CD4-positive, alpha-beta T cell treated with Interleukin-1 beta for 1 hour (primary cell): ENCODE results near the gene NDUFS1.
"Not testable (repeated sequence)": the region's sequence is repeated elsewhere in the genome, so short reads cannot be mapped to it uniquely, and the experiment has no call there.

Experiments used
- DNase-seq, 2 donors: peaks; one replicate each; pipeline ENCODE4 v3.0.0-alpha.2; 2020 to 2022

The NDUFS1 gene

GRCh38 chr2:206096876-206097275 is 62.4 kb downstream of the NDUFS1 start:
- no peak for DNase-seq

GRCh38 chr2:206095536-206096332 is 63.5 kb downstream of the NDUFS1 start:
- DNase-seq: no peak

GRCh38 chr2:206092297-206092696 is 66.9 kb downstream of the NDUFS1 start:
- no peak for DNase-seq

DNA sequence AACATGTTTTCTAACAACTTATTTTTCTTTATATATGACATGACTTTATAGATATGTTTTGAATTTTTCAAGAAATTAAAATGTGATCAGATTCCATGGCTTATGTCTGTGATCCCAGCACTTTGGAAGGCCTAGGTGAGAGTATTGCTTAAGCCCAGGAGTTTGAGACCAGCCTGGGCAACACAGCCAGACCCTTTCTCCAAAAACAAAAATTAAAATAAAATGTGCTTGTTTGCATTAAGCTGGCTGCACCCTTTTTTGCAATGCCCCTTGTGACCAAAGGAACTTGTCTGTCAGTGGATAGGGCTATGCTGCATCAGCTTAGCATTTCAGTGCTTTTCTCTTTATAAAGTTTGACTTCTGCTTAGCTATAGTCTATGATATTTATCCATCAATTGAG is 71.0 kb downstream of the NDUFS1 start:
- DNase-seq: no peak

- DNase-seq: no peak
These were observed 72.4 kb downstream of the NDUFS1 start for GRCh38 chr2:206086716-206087350.

GRCh38 chr2:206085742-206086445 is 73.3 kb downstream of the NDUFS1 start, which contains the start of gene INO80D:
Gene INO80D (minus strand): TSS chr2:206086174. CDS start chr2:206063016, 23,158 bp downstream.
- peak; percentile 87 to 88 for DNase-seq

DNA sequence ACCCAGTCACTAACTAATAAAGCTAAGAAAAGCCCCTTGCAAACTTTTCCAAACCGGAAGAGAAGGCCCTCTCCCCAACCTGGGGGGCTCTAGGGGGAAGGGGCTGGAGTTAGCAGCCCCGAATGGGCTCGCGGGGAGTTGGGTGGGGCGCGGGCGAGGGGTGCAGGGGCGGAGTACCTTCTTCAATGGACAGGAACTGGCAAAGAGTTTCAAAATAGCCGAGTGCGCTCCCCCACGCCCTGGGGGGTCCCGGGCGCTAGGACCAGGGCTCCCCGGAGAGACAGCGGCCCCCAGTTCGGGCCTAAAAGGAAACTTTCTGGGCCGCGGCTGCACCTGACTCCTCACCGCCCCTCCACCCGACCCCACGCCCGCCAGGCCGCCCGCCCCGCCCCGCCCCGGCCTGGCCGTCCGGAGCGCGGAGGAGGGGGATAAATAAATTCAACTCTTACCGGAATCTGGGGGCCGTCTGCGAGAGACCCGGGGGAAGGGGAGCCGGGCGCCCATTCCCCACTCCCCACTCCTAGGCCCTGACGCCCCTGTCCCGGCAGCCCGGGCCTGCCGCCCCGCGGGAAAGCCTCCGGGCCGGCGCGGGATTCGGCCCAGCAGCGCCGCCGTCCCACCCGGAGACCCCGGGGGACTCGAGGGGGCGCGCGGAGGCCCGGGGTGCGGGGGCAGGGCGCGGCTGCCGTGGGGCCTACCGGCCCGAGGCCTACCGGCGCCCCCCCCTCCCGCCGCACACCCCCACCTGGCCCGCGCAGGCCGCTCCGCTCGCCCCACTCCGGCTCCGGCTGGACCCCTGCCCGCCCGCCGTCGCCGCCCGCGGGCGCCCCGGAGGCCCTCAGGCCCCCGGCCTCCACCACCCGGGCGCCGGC is 74.1 kb downstream of the NDUFS1 start:
- DNase-seq: peak; percentile 41 to 54

- peak; percentile 4 to 27 for DNase-seq
These were observed 74.8 kb downstream of the NDUFS1 start for GRCh38 chr2:206084439-206084869.

DNA sequence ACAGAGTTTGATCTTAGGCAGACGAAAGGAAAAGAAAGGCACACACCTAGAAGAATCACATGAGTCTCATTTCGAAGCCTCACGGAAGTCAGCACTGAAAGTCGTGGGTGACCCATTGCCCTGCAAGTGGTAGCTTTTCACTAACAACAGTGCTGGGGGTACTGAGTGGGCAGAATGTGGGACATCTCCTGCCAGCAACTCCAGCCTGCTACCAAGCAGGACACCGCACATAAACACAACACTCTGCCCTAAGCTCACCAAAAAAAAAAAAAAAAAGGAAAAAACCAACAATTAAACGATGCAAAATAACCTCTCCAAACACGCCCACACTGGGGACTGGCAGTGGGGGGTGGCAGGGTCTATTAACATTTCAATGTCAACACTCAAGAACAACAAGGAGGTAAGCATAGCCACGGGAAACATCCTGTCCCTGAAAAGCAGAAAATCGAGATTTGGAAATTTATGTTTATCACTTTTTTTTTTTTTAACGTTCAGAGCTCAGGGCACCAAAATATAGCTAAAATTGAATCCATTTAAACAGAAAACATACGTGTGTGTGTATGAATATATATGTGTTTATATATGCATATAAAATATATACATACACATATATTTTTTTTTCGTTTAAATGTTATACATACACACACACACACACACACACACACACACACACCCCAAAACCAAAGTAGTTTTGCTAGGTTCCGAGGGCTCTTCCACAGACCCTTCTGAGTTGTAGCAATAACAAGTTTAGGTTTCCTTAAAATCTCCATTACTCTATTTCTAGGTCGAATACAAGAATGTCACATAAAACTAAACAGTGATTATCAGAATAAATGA is 75.4 kb downstream of the NDUFS1 start:
- peak in 1 of 2 donors; percentile 28 for DNase-seq

DNA sequence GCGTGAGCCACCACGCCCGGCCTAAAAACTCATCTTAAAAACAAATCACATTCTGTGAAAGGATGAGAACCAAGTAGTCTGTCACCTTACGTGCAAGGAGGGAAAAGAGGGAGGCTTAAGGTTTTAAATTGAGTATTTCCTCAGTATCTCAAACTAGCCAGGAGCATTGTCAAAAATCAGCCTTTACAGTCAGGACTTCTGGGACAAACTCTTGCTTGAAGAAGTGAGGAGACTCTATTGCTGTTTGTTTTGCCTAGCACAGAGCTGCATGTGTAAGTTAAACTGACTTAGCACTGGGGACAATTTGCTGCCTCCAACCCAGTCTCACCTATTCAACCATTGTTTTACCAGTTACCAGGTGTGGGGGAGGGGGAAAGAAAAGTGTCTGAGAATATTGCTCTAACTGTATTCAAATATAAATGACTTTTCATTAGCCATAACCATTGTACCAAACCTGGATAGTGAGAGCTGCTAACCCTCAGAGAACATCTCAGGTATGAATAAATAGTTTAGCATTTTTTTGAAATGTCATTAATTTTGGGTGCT is 76.9 kb downstream of the NDUFS1 start:
- no peak for DNase-seq

DNA sequence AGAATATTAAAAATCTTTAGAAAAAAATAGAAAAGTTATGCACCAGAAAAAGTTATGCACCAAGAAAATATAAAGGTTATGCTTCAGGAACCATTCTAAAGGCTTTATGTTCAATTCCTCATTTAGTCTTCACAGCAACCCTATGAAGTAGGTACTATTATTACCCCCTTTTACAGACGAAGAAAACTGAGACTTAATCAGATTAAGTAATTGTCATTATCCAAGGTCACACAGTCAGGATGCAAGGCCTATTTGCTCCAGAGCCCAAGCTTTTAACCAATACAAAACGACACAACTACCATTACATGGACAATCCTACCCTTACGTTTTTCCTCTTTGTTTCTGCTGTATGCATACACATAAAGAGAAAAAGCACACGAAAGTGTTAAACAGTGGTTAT is 78.3 kb downstream of the NDUFS1 start:
- DNase-seq: no peak

GRCh38 chr2:206079699-206080465 is 79.4 kb downstream of the NDUFS1 start:
- DNase-seq: no peak

GRCh38 chr2:206077879-206078278 is 81.4 kb downstream of the NDUFS1 start:
- DNase-seq: not testable (repeated sequence)

DNA sequence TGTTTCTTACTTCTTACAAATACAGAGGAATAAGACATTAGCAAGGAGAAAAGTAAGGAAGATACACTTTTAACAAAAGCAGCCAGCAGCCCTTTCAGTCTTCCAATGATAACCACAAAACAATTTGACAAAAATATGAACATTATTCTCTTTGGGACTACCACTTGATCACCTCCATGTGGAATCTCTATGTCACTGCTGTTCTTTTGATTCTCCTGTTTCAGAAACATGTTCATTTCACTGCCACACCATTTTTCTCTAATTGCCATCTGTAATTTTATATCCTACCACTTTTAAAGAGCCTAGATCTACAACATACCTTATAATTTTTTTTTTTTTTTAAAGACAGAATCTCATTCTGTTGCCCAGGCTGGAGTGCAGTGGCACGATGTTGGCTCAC is 84.1 kb downstream of the NDUFS1 start:
- DNase-seq: no peak

- no peak for DNase-seq
These were observed 87.4 kb downstream of the NDUFS1 start for GRCh38 chr2:206071807-206072206.

GRCh38 chr2:206069417-206069816 is 89.8 kb downstream of the NDUFS1 start:
- no peak for DNase-seq

- no peak for DNase-seq
These were observed 91.0 kb downstream of the NDUFS1 start for GRCh38 chr2:206068207-206068606.
